Activated CD4-positive, alpha-beta T cell treated with anti-CD3 and anti-CD28 coated beads, Interleukin-2, amount 50 U/mL, for 4 hours (primary cell): ENCODE measurements around the gene KLK7.

Experiments used
- DNase-seq, 2 experiments: peaks; one replicate each; pipeline ENCODE4 v3.0.0-alpha.2; 2020

The KLK7 gene

DNA sequence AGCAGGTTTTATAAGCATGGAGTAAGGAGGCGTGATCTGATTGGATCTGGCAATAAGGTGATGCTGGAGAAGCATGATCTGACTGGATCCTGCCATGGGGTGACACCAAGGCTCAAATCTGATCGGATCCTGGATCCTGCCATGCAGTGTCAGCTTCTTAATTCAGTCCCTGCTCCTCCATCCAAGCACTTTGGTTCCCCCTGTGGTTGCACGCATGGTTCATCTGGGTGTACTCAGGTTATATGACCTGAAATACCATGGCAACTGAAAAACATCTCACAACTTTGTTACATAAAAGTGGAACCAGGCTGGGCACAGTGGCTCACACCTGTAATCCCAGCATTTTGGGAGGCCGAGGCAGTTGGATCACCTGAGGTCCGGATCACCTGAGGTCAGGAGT is 54.9 kb downstream of the KLK7 start:
- no peak for DNase-seq
